ENCODE measurements around the gene LAD1. TPM values are rescaled to one million over a fixed set of nuclear protein-coding genes. Genes with fewer than 3 reads are reported as not detected.
A peak's percentile ranks its signal among the peaks of the same experiment; 100 is the strongest.

The LAD1 gene, protein sequence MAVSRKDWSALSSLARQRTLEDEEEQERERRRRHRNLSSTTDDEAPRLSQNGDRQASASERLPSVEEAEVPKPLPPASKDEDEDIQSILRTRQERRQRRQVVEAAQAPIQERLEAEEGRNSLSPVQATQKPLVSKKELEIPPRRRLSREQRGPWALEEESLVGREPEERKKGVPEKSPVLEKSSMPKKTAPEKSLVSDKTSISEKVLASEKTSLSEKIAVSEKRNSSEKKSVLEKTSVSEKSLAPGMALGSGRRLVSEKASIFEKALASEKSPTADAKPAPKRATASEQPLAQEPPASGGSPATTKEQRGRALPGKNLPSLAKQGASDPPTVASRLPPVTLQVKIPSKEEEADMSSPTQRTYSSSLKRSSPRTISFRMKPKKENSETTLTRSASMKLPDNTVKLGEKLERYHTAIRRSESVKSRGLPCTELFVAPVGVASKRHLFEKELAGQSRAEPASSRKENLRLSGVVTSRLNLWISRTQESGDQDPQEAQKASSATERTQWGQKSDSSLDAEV
- 51.6 and 68.6 TPM in 2 replicates for total RNA-seq

DNA sequence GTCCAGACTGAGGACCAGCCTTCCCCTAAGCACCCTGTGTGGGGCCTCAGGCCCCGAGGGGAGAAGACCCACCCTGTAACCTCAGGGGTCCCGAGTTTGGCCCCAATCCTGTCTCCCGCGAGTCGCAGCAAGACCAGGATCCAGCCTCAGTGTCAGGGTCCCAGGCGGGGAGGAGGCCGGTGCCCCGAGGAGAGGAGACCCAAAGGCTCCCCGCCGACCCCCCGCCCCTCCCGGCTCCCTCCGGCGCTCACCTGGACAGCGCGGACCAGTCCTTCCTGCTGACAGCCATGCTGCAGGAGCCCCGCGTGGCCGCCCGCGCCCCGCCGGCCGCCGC is at the start of gene LAD1:
Gene LAD1, minus strand, starts transcription at position 307 of the 334 bp plus-strand sequence. Its CDS starts 18 bp downstream, at position 289.
- no peak for DNase-seq (ENCODE audit: low read depth)

DNA sequence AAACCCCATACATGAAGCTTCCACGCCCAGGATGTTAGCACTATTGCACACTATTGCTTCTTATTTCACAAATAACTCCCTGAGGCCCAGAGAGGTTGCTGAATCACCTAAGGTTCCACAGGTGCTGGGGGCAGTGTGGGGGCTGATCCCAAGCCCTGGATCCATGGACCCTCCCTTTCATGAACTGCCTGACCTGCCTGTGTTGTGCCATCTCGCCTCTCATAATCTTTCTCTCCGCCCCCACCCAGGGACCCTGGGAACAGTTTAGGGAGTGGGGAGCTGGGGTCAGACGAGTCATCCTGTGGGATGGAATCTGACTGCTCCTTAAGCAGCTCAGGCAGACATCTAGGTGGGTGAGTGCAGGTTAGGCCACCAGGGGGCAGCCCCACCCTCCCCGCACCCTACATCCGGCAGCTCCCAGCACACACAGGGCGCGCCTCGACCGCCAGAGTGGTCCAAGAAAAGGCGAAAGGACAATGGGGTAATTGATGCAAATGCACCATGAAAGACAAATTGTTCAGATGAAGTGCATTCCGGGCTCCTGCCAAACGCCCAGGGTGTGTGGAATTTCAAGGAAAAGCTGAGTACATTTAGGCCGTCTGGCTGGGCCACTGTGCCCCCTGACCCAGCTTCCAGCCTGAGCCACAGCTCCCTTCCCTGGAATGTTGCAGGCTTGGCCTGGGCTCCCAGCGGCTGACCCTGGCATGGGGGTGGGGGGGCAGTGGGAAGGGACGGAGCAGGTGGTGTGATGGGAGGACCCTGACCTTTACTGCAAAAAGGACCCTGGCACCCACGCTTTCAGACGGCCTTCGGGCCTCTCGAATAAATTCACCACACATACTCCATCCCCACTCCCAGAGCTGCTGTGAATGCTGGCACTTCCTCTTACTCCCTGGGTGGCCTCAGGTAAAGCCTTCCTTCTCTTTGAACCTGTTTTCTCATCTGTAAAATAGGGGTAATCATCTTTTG is 49.1 kb upstream of the LAD1 start:
- peak; percentile 52 for DNase-seq (ENCODE audit: low read depth)

DNA sequence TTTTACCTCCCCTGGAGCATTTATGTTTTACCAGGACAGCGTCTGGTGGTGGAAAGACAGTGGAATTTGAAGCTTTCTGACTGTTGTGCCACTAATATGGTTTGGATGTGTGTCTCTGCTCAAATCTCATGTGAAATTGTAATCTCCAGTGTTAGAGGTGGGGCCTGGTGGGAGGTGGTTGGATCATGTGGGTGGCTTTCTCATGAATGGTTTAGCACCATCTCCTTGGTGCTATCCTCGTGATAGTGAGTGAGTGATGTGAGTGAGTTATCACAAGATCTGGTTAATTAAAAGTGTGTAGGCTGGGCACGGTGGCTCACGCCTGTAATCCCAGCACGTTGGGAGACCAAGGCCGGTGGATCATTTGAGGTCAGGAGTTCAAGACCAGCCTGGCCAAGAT is 46.2 kb upstream of the LAD1 start:
- no peak for DNase-seq (ENCODE audit: low read depth)

DNA sequence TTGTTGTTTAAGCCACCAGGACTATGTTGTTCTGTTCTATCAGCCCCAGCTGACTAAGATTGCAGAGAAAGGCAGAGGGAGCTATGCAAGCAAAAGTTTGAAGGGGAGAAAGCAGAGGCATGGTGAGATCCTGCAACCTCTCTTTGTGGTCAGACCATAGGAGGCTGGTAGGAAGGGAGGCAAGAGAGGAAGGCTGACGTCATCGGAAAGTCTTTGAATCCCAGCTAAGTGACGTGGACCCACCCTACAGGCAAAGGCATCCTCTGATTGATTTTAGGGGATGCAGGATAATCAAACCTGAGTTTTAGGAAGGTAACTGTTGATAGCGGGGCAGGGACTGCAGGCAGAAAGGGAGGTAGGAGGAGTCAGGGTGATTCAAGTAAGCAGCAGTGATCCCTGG is 45.7 kb upstream of the LAD1 start:
- no peak for DNase-seq (ENCODE audit: low read depth)

DNA sequence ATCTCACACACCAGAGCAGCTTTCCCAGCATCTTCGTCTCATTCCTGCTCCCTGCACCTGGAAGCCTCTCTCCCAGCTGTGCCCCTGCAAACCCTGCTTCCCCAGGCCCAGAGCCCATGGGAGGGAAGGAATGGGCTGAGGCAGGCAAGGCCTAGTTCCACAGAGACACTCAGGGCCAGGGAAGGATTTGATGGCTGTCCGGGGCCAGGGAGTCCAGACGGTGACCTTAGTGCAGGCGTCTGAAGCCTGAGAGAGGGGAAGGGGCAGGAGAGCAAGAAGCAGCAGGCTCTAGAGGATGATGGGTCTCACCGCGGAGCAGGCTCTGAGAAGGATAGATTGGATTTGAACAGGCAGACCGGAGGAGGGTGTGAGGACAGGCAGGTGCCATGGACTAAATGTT is 44.6 kb upstream of the LAD1 start:
- no peak for DNase-seq (ENCODE audit: low read depth)

DNA sequence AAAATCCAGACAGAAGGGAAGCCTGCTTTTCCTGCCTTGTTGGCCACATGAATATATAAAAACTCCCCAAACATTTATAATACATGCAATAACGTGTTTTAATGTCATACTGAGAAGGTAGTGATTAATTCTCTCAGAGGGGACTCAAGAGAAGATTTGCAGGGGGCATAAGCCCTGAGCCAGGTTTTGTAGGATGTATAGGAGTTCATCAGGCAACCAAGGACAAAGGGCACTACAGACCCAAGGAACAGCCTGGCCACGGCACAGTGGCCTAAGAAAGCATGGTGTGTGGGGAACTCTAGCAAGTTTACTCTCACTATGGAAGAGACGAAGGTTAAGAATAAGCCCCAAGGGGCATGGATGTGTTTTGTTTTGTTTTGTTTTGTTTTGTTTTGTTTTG is 37.8 kb upstream of the LAD1 start:
- DNase-seq (ENCODE audit: low read depth): no peak

DNA sequence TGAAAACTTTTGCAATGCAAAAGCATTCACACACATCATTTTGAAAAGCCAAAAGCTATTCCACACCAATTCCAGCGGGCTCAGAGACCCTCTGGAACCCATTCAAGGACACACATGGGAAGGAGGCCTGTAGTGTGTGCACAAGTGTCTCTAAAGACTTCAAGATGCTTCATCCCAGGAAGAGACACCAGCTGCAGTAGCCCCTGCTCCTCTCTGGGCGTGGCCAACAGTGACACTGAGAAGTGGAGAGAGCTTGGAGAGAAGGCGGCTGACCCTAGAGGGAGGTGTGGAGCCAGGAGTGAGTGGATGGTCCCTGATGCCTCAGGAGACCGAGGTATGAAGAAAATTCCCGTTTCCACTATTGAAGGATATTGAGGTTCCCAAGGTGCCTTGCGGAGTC is 37.3 kb upstream of the LAD1 start:
- DNase-seq (ENCODE audit: low read depth): no peak

DNA sequence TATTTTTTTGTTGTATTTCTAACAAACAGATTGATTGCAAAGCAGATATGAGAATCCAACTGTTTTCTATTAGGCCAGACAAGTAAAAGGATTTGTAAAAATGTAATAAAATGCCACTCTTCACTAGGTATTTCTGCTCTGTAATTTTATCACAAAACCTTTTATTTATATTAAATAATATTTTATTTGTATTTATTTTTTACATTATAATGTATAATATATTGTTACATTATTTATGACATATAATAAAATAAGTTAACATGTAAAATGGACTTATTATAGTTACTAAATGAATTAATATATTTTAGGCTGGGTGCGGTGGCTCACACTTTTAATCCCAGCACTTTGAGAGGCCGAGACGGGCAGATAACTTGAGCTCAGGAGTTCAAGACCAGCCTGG is 35.1 kb upstream of the LAD1 start:
- no peak for DNase-seq (ENCODE audit: low read depth)

DNA sequence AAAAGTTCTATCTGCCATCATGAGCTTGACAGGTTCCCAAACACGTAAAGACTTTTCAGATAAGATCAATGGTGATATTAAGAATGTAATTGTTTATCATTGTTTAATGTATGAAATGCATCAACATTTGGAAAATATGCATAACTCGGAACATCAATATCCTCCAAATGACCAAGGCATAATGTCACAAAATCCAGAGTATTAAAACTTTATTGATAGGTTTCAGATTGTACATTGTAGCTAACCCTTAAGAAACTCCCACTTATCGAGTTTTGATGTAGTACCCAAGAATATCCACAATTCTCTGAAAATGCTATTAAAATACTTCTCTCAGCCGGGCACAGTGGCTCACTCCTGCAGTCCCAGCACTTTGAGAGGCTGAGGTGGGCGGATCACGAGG is 34.5 kb upstream of the LAD1 start:
- no peak for DNase-seq (ENCODE audit: low read depth)

DNA sequence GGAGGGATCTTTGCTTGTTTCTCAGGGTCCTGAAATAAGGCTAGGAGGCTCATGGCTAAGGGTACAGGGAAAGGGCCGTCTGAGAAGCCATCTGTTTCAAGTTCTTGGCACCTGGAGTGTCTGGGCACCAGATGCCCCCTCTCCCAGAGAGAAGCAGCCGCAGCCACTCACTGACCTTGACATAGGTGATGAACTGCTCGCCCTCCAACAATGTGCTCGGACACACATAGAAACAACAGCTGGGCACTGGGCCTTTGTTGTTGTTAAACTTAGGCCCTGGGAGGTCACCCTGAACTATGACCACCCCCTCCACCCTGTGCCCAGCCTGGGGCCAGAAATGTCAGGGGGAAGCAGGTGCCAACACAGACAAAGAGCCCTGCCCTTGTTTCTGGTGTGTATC is 31.7 kb upstream of the LAD1 start:
- DNase-seq (ENCODE audit: low read depth): no peak

DNA sequence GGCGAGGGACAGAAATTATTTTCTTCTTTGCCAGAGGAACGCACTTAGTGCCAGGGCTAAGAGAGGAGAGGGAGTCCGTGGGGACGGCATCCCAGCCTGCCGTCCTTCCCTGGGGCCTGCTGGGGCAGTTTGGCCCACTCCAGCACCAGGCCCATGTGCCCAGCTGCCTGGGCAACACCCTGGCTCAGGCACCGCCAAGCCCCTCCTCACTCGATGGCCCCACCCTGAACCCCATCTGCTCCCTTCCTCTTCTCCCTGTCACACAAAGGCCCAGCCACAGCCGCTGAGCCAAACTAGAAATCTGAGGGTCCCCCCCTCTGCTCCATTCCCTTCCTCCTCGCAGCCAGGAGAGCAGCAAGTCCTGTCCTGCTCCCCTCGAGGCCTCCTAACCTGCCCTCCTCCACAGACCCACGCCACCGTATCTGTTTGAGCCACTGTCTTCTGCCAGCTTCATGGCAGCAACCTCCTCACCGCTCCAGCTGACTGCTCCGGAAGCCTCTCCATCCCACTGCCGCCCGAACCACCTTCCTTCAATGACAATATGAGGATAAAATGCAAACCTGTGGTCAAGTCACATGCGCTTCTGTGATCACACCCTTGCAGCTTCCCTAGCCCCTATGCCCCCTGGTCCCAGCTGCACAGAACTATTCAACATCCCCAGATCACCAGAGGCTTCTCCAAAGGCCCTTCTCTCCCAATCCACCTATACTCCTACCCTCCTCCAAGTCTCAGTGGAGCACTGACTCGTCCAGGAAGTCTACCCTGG is 30.8 kb upstream of the LAD1 start:
- DNase-seq (ENCODE audit: low read depth): no peak

DNA sequence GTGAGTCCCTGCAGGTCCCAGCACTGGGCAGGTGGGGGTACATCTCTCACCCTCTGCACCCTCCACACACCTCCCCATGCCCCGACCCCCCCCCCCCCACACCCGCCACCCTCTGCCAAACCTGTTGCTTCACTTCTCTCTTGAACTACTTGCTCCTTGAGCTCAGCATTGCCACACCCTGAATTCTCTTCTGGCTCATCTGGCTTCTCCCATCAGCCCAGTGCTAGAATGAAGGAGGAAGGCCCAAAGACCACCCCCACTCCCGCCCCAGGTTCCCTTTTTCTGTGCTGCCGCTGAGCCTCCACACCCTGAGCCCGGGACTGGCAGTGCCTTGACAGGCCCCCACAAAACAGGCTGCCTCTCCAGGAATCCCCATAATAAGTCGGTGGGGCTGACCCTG is 28.8 kb upstream of the LAD1 start:
- DNase-seq (ENCODE audit: low read depth): no peak

DNA sequence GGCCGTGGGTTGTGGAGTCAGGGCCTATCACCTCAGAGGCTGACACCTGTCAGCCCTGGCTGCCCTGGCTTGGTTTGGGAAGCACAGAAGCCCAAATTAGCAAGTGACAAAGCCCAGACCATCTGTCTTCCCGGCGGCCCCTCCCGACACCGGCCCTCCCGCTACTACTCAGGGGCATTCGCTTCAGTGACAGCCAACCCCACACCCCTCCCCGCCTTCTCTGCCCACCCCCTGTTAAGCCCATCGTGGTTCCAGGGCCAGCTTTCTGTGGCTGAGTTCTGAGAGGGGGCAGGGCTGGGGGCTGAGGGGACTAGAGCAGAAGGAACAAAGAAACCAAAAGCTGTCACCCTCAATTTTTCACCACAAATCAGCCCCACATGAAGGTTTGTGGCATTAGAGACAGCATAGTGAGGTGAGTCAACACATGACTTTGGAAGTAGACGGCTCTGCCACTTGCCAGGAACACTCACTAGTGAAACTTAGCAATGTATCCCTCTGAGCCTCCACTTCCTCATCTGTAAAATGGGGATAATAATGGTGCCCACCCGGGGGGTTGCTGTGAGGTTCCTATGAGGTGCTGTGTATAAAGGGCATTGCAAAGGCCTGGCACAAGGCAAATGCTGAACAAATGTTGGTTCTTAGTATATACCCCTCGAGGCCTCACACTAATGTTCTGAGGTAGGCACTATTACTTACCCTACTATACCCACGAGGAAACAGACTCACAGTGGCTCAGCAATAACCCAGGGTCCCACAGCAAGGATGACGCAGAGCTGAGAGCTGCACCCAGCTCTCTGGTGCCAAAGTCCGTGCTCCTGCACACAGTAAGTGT is 27.6 kb upstream of the LAD1 start:
- no peak for DNase-seq (ENCODE audit: low read depth)

DNA sequence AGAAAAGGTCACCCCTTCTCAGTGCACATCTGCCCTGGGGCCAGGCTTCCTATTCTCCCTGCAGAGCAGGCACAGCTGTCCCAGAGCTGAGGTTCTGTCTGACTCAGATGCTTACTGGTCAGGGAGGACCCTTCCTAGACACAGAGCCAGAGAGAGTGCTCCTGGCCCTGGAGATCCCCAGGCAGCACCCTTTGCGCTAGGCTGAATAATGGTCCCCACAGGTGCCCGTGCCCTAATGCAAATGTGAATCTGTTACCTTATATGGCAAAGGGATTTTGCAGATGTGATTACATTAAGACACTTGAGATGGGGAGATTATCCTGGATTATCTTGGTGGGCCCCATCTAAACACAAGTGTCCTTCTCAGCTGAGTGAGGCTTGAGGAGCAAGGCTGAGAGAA is 25.0 kb upstream of the LAD1 start:
- DNase-seq (ENCODE audit: low read depth): no peak

DNA sequence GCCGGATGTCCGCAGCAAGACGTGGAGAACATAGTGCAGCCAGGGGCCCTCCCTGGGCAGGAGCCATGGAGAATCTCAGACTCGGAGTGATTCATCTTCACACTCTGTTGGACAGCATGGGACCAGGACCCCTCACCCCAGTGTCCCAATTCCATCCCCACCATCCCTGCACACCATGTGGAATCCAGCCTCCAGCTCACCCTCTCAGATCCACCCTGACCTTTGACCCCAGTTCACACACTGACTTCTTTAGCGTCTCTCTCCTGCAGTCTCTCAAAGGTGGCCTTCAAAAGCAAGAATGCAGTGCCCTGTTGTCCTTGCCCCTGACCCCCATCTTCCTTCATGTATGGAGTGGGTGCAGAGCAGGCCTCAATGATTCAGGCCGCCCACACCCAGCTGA is 24.5 kb upstream of the LAD1 start:
- DNase-seq (ENCODE audit: low read depth): no peak

DNA sequence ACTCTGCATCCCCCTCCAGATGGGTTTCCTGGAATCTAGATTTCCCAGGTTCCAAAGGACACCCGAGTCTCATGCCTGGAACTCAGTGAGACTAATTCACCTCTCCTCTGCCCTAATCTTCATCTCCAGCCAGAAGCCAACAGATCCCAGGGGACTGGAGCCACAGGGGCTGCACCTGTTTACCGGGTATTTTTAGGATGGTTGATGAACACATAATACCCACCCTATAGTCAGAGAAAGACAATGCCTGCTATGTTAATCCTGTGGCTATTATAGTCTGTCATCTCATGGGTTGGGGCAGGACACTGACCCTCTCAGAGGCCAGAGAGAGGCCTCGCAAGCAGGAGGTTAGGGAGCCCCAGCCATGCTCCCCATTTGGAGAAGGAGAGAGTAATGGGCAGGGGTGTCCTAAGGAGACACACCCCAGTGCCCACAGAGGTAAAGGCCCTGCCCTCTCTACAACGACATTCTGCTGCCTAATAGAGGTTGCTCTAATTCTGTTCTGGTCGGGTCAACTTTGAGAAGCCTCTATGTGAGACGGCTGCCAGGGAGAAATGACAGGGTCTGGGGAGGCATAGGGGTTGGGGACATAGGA is 23.4 kb upstream of the LAD1 start:
- no peak for DNase-seq (ENCODE audit: low read depth)

DNA sequence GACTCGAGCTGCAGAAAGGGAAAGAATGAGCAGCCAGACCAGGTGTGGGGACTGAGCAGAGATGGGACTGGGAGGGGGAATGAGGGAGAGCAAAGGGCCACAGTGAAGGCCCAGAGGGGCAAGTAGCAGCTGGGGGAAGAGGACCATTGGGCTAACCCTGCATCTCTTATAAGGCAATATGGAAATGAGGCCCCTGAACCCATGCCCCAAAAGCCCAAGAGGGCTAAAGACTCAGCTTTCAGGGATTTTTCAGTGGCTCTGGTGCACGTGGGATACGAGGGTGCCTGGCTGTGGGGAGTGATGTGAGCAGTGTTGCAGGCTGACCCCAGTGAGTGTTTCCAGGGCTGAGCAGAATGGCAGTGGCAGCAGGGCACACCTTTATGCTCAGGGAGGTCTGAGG is 22.9 kb upstream of the LAD1 start:
- no peak for DNase-seq (ENCODE audit: low read depth)

DNA sequence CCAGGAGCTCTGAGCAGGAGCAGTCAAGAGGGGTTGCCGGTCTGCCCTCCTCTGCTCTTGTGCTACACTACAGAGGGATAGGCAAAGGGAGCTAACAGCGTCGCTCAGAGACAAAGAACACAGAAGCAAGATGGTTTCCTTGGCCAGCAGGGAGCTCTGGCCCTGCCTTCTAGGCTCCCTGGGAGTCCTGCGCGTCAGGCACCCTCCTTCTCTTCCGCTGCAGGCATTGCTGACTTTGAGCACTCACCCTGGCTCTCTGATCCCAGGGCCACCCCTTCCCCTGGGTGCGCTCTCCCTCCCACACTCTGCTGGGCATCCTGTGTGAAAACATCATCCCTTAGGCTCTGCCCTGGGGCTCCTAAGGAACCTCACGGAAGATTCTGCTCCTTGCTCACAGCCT is 21.9 kb upstream of the LAD1 start:
- DNase-seq (ENCODE audit: low read depth): no peak

DNA sequence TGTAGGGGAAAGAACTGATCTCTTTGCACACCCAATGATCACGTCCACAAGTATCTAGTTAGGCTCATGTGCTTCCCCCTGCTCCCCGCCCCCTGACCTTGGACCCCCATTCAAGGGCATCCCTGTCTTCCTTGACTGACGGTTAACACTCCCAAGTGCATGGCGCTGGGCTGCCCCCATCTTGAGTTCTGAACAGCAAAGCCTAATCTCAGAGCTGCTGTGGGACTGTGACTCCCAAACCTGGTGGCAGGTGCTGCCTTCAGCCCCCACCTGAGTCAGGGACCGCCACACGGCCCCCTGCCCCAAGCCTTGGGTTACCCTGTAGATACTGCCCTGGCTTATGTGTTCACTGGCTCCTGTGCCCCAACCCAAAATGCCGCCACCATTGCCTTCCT is 21.5 kb upstream of the LAD1 start:
- DNase-seq (ENCODE audit: low read depth): no peak

DNA sequence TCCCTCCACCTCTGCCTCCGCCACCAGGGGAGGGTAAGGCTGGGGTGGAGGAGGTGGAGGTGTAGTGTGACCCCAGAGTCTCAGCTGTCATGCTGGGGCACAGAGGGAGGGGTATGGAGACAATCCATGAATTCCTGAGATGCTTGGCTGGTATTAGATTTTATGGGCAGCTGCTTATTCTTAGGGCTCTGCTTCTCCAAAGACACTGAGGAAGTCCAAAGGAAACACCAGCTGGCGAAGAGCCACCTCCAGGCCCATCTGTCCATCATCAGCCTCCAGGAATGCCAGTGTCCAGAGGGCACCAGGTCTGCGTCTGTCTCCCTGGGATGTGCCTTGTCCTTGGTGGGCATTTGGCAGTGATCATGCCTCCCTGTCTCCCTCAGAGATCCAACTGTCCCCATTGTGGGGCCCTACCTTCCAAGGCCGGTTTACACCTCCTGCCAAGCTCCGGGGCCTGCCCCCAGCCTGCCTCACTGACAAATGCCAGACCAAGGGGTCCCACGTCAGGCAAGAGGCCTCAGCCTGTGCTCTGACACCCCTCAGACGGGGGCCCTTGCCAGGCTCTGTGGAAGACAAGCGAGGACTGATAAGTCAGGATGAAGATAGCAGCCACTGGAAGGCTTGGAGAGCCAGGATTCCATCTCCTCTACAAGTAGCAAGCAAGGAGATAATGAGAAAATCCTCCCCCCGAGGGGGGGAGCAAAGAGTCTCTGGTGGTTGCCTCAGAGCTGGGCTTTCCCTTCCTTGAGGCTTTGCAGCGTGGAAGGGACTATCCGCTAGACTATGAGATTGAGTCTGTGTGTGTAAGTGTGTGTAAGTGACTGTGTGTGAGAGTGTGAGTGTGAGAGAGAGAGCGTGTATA is 20.9 kb upstream of the LAD1 start:
- no peak for DNase-seq (ENCODE audit: low read depth)

Data from renal cortical epithelial cell (primary cell).